IPS DF 6.9 (cell line): ENCODE data around the gene SNAPC5.

Experiments used
- DNase-seq: peaks from one replicate; pipeline ENCODE4 v3.0.0-alpha.2; 2013; ENCODE audit warnings: low read depth, low spot score
- H3K27ac ChIP-seq: one replicate; pipeline ENCODE4 v1.5.1; 2013; ENCODE audit warnings: low read length, control low read depth
- H3K27me3 ChIP-seq: 2 replicates; pipeline ENCODE4 v1.6.1; 2013; ENCODE audit warnings: mild to moderate bottlenecking, low read length; ENCODE audit not compliant: control insufficient read depth, insufficient read depth
- H3K36me3 ChIP-seq: 2 replicates; pipeline ENCODE4 v1.6.1; 2013; ENCODE audit warnings: low read length; ENCODE audit not compliant: control insufficient read depth, insufficient read depth
- H3K4me1 ChIP-seq: 2 replicates; pipeline ENCODE4 v1.6.1; 2013; ENCODE audit warnings: low read length; ENCODE audit not compliant: control insufficient read depth, insufficient read depth
- H3K4me3 ChIP-seq: 2 replicates; pipeline ENCODE4 v1.5.1; 2013; ENCODE audit warnings: mild to moderate bottlenecking, low read length
- H3K9me3 ChIP-seq: 2 replicates; pipeline ENCODE4 v1.6.1; 2013; ENCODE audit warnings: low read length, inconsistent platforms; ENCODE audit not compliant: control insufficient read depth, insufficient read depth
- WGBS: extraction: QIAGEN DNeasy Blood & Tissue Kit; methylation state at CpG from one replicate; pipeline ENCODE4 v1.1.7; 2013; ENCODE audit warnings: mixed read lengths, missing lambda C conversion rate; ENCODE audit not compliant: insufficient read length, insufficient coverage; 5-methylcytosine and 5-hydroxymethylcytosine counted together

The SNAPC5 gene

GRCh38 chr15:66491846-66492245, 5.7 kb downstream of the SNAPC5 start:
- Histone ChIP-seq H3K4me3 (no peak overlapping the region), H3K4me1 (no peaks in the 10 kb centered on the region), H3K27ac (no peak overlapping the region), H3K27me3 (no peaks in the 10 kb centered on the region), H3K9me3 (no peaks in the 10 kb centered on the region), H3K36me3 (peaks cover 25% of the 10 kb centered on the region; the same call in 1 of the 2 replicates)
- DNase-seq = no peak
- no CpG with 5 or more reads among the region's 3 CpGs for WGBS

GRCh38 chr15:66489179-66489791, 8.3 kb downstream of the SNAPC5 start:
- no peak for DNase-seq
- Histone ChIP-seq H3K27ac (no peak overlapping the region), H3K36me3 (peaks cover 25% of the 10 kb centered on the region; the same call in 1 of the 2 replicates), H3K9me3 (no peaks in the 10 kb centered on the region), H3K27me3 (no peaks in the 10 kb centered on the region), H3K4me3 (no peak overlapping the region), H3K4me1 (no peaks in the 10 kb centered on the region)
- no CpG with 5 or more reads among the region's 6 CpGs for WGBS

DNA sequence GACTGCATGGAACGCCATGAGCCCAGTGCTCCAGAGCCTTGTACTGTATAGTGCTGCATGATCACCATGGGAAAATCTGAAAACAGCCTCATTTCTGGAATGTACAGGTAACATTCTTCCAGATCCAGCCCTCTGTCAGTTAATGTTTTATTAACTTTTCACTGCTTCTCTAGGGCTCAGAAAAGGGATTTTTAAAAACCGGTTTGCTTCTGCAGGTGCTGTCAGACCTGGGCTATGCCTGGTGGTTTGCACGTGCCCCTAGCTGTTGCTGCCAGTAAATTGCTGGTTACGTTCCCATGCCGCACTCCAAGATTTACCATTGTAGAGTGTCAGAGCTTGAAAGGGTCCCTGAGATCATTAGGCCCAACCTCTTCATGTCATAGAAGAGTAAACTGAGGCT, 9.0 kb downstream of the SNAPC5 start:
- Histone ChIP-seq H3K27ac (no peak overlapping the region), H3K27me3 (no peaks in the 10 kb centered on the region), H3K36me3 (peaks cover 25% of the 10 kb centered on the region; the same call in 1 of the 2 replicates), H3K9me3 (no peaks in the 10 kb centered on the region), H3K4me3 (no peak overlapping the region), H3K4me1 (no peaks in the 10 kb centered on the region)
- no peak for DNase-seq
- WGBS = no CpG with 5 or more reads among the region's 5 CpGs

DNA sequence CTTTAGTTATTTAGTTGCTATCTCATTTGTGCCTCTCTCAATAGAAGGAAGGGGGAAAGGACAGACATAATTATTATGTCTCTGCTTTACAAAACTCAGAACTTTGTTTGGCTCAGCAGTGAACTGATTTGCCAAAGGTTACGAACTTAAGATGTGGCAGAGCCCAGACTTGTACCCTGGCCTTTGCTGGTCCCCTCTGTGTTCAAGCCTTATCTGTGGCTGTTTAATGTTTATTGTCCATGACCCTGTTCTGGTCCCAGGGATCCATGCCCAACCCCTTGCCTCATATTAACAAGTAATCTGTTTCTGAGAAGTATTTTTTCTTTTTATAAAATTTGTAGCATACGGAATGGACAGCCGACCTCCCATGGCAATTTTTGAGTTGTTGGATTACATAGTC, 10.7 kb downstream of the SNAPC5 start:
- H3K27ac ChIP-seq = no peak overlapping the region
- WGBS = no CpG with 5 or more reads among the region's 3 CpGs
- no peaks in the 10 kb centered on the region for H3K4me1 ChIP-seq
- H3K27me3 ChIP-seq = no peaks in the 10 kb centered on the region
- no peak for DNase-seq
- no peak overlapping the region for H3K4me3 ChIP-seq
- no peaks in the 10 kb centered on the region for H3K9me3 ChIP-seq
- peaks cover 28% of the 10 kb centered on the region for H3K36me3 ChIP-seq

DNA sequence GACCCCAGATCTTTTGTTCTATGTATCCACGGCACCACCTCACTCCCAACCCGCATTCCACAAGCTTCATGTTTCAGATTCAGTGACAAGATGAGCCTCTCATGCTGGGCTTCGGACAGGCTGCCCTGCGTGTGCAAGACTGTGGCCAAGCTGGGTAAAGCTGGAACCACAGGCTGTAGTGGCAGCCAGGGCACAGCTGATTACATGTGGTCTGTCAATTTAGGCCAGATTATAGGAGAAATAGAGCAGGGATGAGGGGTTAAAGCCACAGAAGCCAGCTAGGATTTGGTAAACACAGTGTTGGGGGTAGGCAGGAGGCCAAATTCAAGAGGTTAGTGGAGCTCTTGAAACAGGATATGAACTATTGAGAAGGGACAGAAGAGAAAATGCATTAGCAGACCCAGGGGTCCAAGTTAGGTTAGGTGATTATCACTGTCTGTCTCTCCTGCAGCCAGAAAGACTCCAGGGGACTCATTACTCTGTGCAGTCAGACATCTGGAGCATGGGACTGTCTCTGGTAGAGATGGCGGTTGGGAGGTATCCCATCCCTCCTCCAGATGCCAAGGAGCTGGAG, 12.9 kb downstream of the SNAPC5 start:
- WGBS = no CpG with 5 or more reads among the region's 5 CpGs
- DNase-seq = no peak
- Histone ChIP-seq H3K36me3 (peaks cover 21% of the 10 kb centered on the region), H3K9me3 (no peaks in the 10 kb centered on the region), H3K4me3 (no peak overlapping the region), H3K27me3 (no peaks in the 10 kb centered on the region), H3K27ac (no peak overlapping the region), H3K4me1 (no peaks in the 10 kb centered on the region)

DNA sequence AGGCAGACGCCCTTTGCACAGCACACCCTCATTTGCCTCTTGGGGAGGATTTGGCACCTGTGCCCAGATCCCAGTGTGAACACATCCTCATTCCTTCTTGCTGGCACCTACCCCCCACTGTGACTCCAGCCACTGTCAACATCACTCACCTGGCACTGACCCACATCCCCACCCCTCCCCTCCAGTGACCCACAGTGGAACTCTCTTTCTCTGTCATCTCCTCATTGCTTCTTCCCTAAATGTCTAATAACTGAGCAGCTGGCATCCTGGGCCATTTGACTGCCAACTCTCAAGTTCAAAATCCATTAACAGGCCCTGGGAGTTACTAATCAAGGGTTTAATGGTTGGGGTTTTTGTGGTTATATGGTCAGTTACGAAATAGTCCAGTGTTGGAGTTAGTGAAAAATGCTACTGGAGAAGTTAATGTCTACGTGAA, 14.4 kb downstream of the SNAPC5 start:
- Histone ChIP-seq H3K9me3 (no peaks in the 10 kb centered on the region), H3K4me1 (no peaks in the 10 kb centered on the region; the same call in 1 of the 2 replicates), H3K4me3 (no peak overlapping the region), H3K27ac (no peak overlapping the region), H3K27me3 (no peaks in the 10 kb centered on the region), H3K36me3 (peaks cover 16% of the 10 kb centered on the region)
- no peak for DNase-seq
- WGBS = 100% methylated on average over 1 of the region's 3 CpGs

DNA sequence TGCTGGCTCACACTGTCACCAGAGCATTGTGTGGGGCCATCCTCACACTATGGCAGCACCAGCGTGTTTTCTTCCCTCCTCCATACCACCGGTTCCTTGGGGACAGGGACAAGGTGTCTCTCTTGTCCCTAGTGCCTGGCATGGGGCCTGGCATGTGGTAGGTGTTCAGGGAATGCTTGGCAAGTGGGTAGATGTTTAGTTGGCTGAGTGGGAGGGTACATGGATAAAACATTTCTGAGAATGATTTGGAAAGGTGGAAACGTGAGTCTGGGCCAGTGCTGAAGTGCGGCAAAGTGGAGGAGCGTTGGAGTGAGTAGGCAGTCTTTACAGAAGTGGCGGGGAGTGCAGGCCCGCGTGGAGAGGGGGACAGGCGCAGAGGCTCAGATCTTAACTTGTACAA, 15.0 kb downstream of the SNAPC5 start:
- Histone ChIP-seq H3K27ac (no peak overlapping the region), H3K9me3 (no peaks in the 10 kb centered on the region), H3K27me3 (no peaks in the 10 kb centered on the region), H3K36me3 (peaks cover 10% of the 10 kb centered on the region), H3K4me1 (no peaks in the 10 kb centered on the region; the same call in 1 of the 2 replicates), H3K4me3 (no peak overlapping the region)
- no CpG with 5 or more reads among the region's 9 CpGs for WGBS
- DNase-seq = no peak

GRCh38 chr15:66481107-66481856, 16.3 kb downstream of the SNAPC5 start:
- Histone ChIP-seq H3K36me3 (peaks cover 10% of the 10 kb centered on the region), H3K4me1 (peaks cover 3% of the 10 kb centered on the region), H3K4me3 (no peak overlapping the region), H3K27me3 (no peaks in the 10 kb centered on the region), H3K9me3 (no peaks in the 10 kb centered on the region), H3K27ac (no peak overlapping the region)
- no CpG with 5 or more reads among the region's 10 CpGs for WGBS
- no peak for DNase-seq

DNA sequence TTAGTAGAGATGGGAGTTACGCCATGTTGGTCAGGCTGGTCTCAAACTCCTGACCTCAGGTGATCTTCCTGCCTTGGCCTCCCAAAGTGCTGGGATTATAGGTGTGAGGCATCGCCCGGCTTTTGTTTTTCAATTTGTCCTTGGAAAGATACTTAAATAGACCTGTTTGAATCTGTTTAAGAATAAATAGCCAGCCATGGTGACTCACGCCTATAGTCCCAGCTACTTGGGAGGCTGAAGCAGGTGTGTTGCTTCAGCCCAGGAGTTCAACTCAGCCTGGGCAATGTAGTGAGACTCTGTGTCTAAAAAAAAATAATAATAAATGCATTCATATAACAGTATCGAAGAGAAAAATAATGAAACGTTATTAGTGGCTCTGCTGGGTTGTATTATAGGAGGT, 17.3 kb downstream of the SNAPC5 start:
- H3K27me3 ChIP-seq = no peaks in the 10 kb centered on the region
- 100% methylated on average over 2 of the region's 6 CpGs for WGBS
- H3K36me3 ChIP-seq = peaks cover 10% of the 10 kb centered on the region
- no peak for DNase-seq
- H3K27ac ChIP-seq = no peak overlapping the region
- no peak overlapping the region for H3K4me3 ChIP-seq
- H3K9me3 ChIP-seq = no peaks in the 10 kb centered on the region
- peaks cover 4% of the 10 kb centered on the region for H3K4me1 ChIP-seq

GRCh38 chr15:66477011-66477410, 20.6 kb downstream of the SNAPC5 start:
- Histone ChIP-seq H3K9me3 (no peaks in the 10 kb centered on the region), H3K4me3 (no peak overlapping the region), H3K4me1 (peaks cover 7% of the 10 kb centered on the region), H3K36me3 (peaks cover 6% of the 10 kb centered on the region), H3K27ac (no peak overlapping the region), H3K27me3 (no peaks in the 10 kb centered on the region)
- no peak for DNase-seq
- WGBS = no CpG with 5 or more reads among the region's 2 CpGs
